ENCODE results near the gene MBD2.

- TF ChIP-seq POLR2A (IDR thresholded peaks at IDR 0.05; ENCODE audit: extremely low read depth, insufficient read length) (no peak), MAX (IDR thresholded peaks at IDR 0.05; ENCODE audit: low read depth, low read length) (peak; percentile 53; the same call in 1 of the 2 replicates), CTCF (IDR thresholded peaks at IDR 0.05; ENCODE audit: low read depth, low read length) (peak; percentile 20), MYC (IDR thresholded peaks at IDR 0.05; ENCODE audit: low read depth, low read length) (peak; percentile 28; the same call in 1 of the 2 replicates)
These were observed 45.7 kb upstream of the MBD2 start for GRCh38 chr18:54269893-54270844.

All from NB4 (cell line).